HEK293 (cell line): ENCODE measurements around the gene LIN52.

ENCODE experiments used
- CTCF ChIP-seq: fragments of 450-650 bp; formaldehyde crosslinking; IDR thresholded peaks from 2 replicates; pipeline ENCODE4 v1.5.1; 2016; ENCODE audit warnings: missing biosample characterization, missing genetic modification characterization
- KLF16 ChIP-seq: fragments of 450-650 bp; formaldehyde crosslinking; IDR thresholded peaks from 2 replicates; pipeline ENCODE4 v1.5.1; 2017; ENCODE audit warnings: missing biosample characterization, missing genetic modification characterization
- SP3 ChIP-seq: fragments of 450-650 bp; formaldehyde crosslinking; IDR thresholded peaks from 2 replicates; pipeline ENCODE4 v1.5.1; 2016; ENCODE audit warnings: missing biosample characterization, missing genetic modification characterization
- YY1 ChIP-seq: fragments of 450-650 bp; formaldehyde crosslinking; IDR thresholded peaks from 2 replicates; pipeline ENCODE4 v1.5.1; 2018; ENCODE audit warnings: missing biosample characterization, missing genetic modification characterization
- ZBTB21 ChIP-seq: fragments of 450-650 bp; formaldehyde crosslinking; IDR thresholded peaks from 2 replicates; pipeline ENCODE4 v1.5.1; 2017; ENCODE audit warnings: missing biosample characterization, missing genetic modification characterization
- ZBTB7A ChIP-seq: fragments of 450-650 bp; formaldehyde crosslinking; IDR thresholded peaks from 2 replicates; pipeline ENCODE4 v1.5.1; 2016; ENCODE audit warnings: low read depth, missing biosample characterization, missing genetic modification characterization
- ZNF366 ChIP-seq: fragments of 450-650 bp; formaldehyde crosslinking; conservative IDR thresholded peaks from 2 replicates; pipeline ENCODE4 v1.5.1; 2016; ENCODE audit warnings: missing biosample characterization, missing genetic modification characterization
- ZNF629 ChIP-seq: fragments of 450-650 bp; formaldehyde crosslinking; IDR thresholded peaks from 2 replicates; pipeline ENCODE4 v1.5.1; 2017; ENCODE audit warnings: missing biosample characterization, missing genetic modification characterization
- ZNF664 ChIP-seq: fragments of 450-650 bp; formaldehyde crosslinking; IDR thresholded peaks from 2 replicates; pipeline ENCODE4 v1.5.1; 2016; ENCODE audit warnings: missing biosample characterization, missing genetic modification characterization
- ZNF677 ChIP-seq: fragments of 450-650 bp; IDR thresholded peaks from 2 replicates; pipeline ENCODE4 v1.5.0; 2018; ENCODE audit warnings: missing biosample characterization, mild to moderate bottlenecking, missing genetic modification characterization, moderate library complexity
- ZNF747 ChIP-seq: fragments of 450-650 bp; formaldehyde crosslinking; IDR thresholded peaks from 2 replicates; pipeline ENCODE4 v1.5.1; 2016; ENCODE audit warnings: missing biosample characterization, missing genetic modification characterization
- ZNF768 ChIP-seq: fragments of 450-650 bp; formaldehyde crosslinking; IDR thresholded peaks from 2 replicates; pipeline ENCODE4 v1.5.1; 2018; ENCODE audit warnings: missing biosample characterization, mild to moderate bottlenecking, missing genetic modification characterization
- ZNF792 ChIP-seq: fragments of 450-650 bp; formaldehyde crosslinking; IDR thresholded peaks from 2 replicates; pipeline ENCODE4 v1.5.1; 2016; ENCODE audit warnings: missing biosample characterization, missing genetic modification characterization
- TF ChIP-seq, protein P1 (sequence below): fragments of 450-650 bp; formaldehyde crosslinking; IDR thresholded peaks from 2 replicates; pipeline ENCODE4 v1.5.1; 2017; ENCODE audit warnings: missing biosample characterization, missing genetic modification characterization

DNA sequence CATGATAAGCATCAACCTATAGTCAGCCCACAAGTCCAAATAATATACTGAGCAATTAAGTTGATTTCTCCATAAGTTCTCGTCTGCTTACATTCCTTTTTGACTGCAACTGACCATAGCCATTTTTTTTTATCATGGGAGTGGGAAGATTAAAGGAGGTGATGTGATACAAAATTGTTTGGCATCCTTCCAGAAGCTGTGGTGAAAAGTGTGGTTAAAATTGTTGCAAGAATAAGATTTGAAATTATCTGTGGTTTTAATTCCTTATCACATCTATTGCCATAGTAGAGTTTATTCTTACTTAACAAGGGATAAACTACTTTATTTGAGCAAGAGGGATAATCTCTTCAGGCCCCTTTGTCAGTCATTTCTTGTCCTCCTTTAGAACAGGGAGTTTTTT lies 50.7 kb downstream of the LIN52 start:
- no peak for TF ChIP-seq ZBTB7A (tag by site-specific recombination)
- TF ChIP-seq CTCF (tag by site-specific recombination): no peak
- no peak for TF ChIP-seq ZNF664
- no peak for TF ChIP-seq ZNF792 (tag by site-specific recombination)
- no peak for TF ChIP-seq ZNF747
- no peak for TF ChIP-seq ZNF629
- no peak for TF ChIP-seq SP3 (tag by site-specific recombination)
- TF ChIP-seq KLF16 (tag by site-specific recombination): no peak
- no peak for TF ChIP-seq YY1 (tag by site-specific recombination)
- TF ChIP-seq ZBTB21 (tag by site-specific recombination): no peak
- TF ChIP-seq ZNF768 (tag by site-specific recombination): no peak
- 0 out of 2 replicates have a peak, but pooled peaks have one; percentile 32 for TF ChIP-seq ZNF366
- TF ChIP-seq, protein P1, sequence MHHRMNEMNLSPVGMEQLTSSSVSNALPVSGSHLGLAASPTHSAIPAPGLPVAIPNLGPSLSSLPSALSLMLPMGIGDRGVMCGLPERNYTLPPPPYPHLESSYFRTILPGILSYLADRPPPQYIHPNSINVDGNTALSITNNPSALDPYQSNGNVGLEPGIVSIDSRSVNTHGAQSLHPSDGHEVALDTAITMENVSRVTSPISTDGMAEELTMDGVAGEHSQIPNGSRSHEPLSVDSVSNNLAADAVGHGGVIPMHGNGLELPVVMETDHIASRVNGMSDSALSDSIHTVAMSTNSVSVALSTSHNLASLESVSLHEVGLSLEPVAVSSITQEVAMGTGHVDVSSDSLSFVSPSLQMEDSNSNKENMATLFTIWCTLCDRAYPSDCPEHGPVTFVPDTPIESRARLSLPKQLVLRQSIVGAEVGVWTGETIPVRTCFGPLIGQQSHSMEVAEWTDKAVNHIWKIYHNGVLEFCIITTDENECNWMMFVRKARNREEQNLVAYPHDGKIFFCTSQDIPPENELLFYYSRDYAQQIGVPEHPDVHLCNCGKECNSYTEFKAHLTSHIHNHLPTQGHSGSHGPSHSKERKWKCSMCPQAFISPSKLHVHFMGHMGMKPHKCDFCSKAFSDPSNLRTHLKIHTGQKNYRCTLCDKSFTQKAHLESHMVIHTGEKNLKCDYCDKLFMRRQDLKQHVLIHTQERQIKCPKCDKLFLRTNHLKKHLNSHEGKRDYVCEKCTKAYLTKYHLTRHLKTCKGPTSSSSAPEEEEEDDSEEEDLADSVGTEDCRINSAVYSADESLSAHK (tag by site-specific recombination): no peak
- no peak for TF ChIP-seq ZNF677
